DMS 273 treated with DMSO at 0.1 percent for 48 hours (cell line): ENCODE data around the gene LRMDA.
"Not testable (repeated sequence)": the region's sequence is repeated elsewhere in the genome, so short reads cannot be mapped to it uniquely, and the experiment has no call there.

Experiments used
- DNase-seq: peaks from one replicate; lab custom pipeline; 2025; lab: John Stamatoyannopoulos, UW

Gene LRMDA

DNA sequence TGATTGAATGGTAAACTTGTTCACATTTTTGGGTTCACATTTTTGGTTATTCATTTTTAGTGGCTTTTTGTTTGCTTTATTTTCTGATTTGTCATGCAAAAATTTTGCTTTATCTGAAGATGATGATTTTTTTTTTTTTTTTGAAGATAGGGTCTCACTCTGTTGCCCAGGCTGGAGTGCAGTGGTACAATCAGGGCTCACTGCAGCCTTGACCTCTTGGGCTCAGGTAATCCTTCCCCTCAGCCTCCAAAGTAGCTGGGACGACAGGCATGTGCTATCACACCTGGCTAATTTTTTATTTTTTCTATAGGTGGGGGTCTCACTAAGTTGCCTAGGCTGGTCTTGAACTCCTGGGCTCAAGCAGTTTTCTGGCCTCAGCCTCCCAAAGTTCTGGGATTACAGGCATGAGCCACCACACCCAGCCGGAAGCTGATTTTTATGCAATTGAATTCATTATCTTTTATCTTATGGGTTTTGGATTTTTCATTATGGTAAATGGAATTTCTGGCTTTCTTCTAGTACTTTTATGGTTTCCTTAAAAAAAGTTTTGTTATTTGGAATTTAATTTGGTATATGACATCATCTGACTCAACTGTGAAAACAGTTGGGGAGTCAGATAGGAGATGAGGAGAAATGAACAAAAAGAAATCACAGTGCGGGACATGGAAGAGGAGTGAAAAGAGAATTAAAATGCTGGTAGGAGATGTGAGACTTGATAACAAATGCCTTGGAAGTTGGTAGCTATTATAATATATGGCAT is 158.7 kb downstream of the LRMDA start:
- no peak for DNase-seq

DNA sequence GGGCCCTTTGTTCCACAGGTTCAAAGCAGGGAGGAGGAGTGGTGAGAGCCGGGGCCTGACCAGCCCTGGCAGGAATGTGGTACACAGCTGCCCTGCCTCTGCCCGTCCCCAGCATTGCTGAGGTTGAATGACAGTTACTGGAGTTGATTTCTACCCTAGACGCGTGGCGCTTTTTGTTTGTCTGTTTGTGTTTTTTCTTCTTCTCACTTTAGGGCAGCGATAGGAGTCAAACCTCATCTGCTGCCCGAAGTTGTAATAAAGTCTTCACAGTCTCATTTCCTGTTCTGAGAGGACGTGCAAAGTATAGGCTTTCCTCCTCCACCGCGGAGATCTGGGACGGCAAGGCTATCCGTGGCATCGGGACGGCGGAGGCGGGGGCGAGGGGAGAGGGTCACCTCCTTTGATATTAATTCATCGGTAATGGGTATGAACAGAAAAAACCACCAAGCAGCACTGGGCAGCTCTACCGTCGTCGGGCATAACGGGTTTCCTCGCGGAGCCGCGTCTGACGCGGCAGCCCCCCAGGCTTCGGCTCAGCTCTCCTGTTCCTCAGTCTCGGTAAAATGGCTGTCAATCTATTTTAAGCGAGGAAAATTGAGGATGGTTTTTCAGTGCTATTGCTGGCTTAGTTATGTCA is 160.8 kb downstream of the LRMDA start:
- DNase-seq = no peak

DNA sequence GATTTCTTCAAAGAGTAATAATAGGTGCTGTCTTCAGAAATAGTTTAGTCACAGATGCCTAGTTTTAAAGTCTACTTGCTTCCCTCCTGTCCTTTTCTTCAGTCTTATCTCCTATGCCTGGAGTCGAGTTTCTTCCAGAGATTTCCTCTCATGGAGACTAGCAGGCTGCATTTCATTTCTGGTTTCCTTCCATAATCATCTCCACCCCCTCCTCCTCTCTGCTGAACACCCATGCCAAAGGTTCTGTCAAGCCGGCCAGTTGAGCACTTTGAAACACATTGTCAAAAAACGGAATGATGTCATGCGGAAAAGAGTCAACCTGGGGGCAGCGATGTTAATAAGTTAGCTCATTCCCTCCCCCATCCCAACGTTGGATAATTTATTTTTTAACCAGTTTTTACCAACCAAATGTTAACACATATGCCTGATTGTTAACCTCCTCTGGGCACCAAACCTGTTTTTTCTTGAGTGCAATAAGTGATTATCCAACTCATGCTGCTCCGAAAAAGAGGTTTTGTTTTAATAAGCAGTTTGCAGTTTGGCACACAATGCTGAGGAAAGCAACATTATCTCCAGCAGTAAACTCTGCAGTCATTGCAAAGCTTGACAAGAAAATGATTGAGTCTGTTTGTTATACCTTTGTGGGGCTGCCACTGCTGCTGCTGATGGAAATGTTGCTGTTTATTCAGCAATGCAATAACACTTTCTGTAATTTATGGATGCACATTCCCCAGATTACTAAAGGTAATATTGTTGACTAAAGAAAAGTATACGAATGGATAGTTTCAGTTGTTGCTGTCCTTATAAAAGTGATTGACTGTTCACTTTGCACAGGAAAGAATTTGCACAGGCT is 161.6 kb downstream of the LRMDA start:
- DNase-seq = no peak

DNA sequence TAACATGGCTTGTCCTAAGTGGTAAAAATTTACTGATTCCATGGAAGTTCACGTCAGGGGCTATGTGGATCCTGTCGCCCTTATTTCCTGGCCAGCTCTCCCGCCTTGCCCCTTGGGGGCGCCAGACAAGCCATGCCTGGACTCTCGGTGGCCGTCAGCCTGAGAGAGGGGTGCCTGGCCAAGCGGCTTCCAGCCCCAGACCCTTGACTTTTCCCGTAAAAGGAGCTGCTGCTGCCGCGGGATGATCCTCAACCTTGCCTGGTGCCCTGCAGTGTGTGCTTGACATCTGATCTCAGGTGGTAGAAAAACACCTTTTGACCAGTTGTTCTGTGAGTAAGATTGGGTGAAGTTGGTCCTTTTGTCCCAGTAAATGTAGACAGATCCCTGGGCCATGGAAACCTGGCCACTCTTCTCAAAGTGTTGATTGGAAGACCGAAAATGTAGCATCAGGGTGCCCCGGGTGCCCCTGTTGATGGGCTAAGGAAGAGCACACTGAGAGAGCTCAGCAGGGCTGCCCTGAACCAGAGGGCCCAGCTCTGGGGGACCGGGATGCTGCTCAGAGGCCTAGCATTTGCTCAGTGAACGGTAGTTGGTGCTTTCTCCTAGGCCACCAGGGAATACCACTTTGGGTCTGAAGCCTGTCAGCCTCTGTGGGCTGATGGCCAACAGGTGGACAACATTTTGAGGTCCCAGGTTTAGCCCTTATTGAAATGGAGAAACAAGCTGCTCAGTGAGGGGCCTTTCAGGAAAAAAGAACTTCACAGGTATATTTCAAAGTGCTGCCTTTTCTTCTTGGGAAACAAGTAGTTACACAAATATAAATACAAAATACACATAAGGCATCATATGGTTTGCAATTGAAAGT is 162.5 kb downstream of the LRMDA start:
- DNase-seq = no peak

DNA sequence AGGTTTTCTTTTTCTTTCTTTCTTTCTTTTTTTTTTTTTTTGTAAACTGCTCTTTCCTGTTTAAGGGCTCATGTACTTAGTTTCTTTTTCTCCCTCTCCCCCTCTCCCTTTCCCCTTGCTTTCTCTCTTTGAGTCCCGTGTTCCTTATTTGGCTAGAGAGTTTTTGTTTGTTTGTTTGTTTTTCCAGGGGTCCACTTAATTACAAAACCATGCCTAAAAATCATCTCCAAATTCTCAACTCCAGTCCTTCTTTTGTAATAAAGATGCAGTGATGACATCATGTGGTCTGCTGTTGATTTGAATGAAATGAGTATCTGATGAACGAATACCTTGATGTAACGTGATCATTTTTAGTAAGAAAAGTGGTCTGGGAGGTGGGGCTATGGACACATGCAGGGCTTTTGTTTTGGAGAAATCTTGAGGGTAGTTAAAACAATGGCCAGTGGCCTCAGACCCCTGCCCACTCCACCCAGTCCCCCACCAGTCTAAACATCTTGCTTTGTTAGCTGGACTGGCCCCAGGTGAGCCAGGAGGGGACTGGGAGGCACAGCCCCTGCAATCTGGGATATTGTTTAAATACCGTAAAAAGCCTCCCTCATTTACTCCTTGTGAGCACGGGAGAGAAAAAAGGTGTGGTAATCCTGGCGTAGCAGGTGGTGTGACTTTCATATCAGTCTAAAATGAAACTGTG is 165.7 kb downstream of the LRMDA start:
- DNase-seq = no peak

DNA sequence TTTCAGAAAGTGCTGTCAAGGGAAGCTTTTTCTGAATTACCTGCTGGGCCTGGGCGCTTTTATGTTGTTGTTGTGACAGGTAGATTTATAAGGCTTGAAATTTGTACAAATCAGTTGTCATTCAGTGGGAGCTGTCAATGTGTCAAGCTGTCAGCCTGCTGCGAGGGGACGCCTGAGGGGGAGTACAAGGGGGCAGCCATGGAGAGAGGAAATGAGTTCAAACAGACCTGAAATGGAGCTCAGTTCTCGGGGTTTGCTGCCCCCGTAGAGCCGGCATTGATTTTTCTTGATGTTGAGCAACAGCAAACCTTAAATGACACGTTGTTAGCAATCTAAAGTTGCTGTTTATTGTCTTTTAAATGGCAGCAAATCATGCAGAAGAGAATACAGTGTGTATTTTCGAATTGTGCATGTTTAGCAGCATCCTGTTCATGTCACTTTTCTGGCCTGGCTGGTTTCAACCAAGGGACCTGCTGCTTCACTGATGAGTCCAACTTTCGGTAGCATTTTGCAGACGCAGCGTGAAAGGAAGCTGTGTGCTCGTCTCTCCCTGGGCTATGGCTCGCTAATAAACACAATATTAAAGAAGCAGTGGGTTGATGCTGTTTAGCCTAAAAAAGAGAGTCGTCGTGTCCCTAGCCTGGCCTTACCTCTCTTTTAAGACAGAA is 166.5 kb downstream of the LRMDA start:
- no peak for DNase-seq

DNA sequence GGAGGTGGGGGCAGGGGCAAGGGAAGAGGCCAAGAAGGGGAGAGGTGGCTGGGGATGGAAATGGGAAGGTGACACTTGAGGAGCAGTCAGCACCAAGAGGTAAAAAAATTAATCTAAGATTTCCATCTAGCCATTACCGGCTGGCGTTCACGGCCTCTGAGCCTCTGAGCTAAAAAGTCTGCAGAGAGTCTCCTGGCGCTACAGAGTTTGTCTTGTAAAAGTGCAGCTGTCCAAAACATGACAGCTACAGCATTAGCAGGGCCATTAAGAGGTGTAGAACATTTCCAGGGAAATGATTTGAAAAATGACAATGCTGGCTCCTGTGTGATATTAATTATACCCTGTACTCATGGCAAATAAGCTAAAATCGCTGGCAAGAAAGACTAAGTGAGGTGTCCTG is 167.6 kb downstream of the LRMDA start:
- DNase-seq = no peak

DNA sequence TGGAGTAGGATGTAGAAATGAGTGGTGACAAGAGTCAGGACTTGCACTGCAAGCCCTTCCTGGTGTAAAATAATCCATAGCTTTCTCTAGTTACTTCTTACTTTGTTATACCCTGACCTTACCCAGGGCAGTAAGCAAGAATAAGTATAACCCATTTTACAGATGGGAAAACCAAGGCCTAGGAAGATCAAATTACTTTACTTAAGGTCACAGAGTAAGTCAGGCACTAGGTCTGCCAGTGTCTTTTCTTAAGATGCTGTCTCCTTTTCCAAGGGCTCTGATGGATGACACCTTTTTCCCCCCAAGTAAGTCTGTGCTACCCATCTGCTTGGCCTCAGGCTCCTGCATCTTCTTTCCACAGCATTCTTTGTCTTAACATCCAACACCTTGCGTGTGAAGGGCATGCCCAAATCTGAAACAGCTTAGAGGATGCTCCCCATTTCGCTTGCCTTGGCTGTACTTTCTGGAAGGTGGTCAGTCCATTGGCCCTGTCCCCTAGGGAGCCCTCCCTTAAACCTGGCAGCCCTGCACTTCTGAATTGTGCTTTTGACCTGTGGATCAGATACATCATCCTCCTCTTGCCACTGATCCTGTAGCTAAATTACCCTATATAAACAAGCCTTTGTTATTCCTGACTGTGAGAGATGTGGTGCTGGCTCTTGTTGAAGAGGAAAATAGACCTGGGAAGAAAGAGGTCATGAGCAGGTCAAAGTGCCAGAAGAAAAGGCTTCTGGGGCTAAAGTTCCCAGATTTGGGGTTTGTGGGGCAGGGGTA is 168.6 kb downstream of the LRMDA start:
- DNase-seq = no peak

DNA sequence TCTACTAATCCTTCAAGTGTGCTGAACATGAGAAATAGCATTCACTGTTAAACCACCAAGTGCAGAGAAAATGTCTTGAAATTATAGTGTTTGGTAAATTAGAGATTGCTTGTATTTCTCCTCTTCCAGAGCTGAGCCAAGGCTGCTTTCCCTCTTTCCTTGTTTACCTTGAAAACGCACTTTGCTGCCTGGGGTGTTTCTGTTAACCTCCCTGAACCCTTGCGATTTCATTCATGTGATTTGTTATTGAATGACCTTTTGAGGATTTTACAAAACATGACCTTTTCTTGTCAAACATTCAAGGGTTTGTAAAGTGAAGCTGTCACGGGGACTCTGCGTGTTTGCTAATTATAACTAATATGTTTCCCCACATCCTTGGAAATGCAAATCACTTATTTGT is 169.4 kb downstream of the LRMDA start:
- DNase-seq = no peak

DNA sequence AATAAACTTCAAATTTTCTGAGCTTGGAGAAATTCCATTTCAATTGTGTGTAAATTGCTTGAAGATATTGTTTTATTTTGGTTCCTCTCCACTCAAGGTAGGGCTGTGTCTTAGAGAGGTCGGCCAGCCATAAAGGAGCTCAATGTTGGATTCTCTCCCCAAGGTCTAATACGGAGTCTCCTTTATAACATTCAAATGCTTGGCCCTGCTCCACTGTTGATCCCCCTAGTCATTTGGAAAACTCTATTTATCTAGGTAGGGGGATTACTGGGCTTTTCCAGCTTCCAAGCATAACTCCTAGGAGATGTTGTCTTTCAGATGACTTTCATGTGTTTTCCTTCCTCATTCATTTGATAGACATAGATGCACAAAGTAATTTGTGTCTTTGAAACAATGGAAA is 170.9 kb downstream of the LRMDA start:
- no peak for DNase-seq

DNA sequence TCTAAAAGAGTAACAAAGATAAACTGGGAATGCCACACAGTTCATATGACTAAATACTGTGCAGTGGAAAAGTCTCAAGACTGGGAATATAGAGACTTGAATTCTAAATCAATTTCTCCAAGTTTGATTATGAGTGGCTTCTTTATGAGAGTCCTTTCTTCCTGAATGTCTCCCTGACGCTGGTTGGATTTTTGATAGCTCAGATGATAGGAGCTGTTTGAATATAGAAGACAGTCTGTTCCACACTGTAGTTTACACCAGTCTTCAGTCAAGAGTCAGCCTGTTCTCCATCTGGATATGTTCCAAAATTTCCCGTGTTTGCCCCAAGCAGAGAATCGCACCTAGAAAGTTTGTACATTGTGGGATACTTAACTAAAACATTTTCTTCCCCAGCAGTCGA is 173.7 kb downstream of the LRMDA start:
- DNase-seq = no peak

DNA sequence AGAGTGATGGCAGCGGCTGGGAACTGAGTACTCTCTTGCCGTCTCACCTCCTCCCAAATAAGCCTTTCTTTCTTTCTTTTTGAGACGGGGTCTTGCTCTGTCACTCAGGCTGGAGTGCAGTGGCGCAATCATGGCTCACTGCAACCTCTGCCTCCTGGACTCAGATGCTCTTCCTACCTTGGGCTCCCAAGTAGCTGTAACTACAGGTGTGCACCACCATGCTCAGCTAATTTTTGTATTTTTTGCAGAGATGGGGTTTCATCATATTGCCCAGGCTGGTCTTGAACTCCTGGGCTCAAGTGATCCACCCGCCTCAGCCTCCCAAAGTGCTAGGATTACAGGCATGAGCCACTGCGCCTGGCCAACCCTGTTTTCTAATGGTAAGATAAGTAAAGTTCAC is 174.4 kb downstream of the LRMDA start:
- not testable (repeated sequence) for DNase-seq

DNA sequence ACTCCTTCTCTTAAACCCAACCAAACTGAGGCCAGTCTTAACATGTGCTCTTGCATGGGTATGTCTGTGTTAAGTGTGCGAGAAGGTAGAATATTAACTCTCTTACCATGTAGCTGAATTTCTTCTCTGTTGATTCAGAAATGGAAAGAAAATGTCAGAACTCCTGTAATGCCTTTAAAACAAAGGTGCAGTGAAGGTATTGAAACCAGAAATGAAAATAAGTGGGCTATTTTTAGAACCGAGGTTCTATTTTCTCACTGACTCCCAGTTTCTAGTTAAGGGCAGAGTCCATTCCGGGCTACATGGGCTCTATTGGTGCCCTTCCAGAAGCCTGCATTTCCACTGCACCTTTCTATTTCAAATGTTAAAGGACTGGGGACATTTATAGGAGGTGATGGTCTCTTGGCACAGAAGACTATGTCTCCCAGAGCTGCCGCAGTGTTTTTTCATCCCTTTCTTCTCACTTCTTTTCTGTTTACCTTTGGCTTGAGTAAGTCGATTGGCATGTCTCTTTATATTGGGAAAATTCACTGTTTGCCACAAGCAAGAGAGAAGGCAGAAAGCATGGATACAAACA is 174.9 kb downstream of the LRMDA start:
- DNase-seq = no peak

DNA sequence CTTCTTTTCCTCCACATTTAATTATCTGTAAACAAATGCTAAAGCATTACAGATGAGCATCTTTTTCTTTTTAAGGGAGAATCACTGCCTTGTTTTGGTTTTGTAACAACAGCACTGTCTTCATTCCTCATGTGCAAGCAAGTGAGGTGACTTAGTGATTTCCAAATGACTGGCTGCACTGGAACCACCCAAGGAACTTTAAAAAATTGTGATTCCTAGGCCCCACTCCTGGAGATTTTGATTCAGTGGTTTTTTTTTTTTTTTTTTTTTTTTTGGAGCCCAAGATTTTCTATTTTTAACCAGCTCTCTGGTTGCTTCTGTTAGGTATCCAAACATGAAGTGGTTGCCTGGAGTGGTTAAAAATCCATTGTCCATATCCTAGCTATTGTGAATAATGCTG is 176.2 kb downstream of the LRMDA start:
- no peak for DNase-seq

DNA sequence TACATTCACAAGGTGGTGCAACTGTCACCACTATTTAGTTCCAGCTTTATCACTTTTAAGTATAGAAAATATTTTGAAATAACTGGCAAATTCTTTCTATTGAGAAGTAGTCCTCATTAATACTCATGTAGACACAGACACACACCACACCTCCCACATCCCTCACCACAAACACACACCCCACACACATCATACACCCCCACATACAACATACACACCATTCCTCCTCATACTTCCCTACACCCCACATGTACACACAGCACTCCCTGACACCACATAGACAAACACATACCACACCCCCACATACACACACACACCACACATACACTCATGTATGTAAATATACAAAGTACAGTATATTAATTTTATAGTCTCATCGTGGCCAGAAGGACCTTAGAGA is 178.8 kb downstream of the LRMDA start:
- DNase-seq = no peak

DNA sequence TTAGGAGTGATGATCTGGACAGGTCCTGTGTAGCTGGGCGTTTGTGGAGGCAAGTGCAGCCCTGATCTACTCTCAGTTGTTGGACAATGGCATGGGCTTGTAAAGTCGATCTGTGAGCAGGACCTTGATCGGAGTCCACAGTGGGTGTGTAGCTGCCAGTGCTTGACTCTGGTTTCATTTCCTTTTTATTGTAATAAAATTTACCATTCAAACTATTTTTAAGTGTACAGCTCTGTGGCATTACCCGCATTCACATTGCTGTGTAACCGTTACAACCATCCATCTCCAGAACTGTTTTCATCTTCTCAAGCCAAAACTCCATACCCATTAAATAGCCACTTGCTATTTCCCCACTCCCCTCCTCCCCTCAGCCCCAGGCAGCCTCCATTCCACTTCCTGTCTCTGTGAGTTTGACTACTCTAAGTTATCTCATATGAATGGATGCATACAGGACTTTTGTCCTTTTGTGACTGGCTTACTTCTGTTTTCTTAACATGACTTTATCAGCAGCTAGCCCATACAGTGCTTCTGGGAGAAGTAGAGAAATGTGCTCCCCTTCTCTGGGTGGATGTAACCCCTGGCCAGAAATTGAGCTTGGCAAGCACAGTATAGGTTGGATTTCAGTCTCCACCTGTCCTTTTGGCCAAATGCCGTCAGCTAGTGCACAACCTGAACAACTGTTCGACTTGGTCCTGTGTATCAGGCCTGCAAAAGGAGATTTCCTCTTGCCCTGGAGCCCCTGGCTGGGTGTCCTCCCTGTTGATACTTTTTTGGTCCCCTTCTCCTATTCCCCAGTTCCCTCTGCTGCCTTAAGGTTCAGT is 180.0 kb downstream of the LRMDA start:
- no peak for DNase-seq

DNA sequence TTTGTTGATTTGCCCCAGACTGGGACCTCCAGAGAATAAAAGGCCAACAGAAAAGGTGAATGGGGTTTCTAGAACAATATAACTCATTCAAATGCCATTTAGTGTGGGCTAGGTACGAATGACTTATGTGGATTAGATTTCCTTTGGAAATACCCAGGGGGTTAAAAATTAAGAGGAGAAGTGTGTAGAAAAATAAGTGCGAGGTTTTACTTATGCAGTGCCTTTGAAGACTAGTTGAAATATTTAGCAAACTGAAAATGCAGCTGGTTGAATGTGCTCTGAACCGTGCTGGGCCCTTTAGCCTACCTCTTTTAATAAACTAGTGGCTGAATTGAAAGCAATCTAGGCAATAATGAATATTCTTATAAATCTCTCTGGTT is 180.6 kb downstream of the LRMDA start:
- DNase-seq = no peak

DNA sequence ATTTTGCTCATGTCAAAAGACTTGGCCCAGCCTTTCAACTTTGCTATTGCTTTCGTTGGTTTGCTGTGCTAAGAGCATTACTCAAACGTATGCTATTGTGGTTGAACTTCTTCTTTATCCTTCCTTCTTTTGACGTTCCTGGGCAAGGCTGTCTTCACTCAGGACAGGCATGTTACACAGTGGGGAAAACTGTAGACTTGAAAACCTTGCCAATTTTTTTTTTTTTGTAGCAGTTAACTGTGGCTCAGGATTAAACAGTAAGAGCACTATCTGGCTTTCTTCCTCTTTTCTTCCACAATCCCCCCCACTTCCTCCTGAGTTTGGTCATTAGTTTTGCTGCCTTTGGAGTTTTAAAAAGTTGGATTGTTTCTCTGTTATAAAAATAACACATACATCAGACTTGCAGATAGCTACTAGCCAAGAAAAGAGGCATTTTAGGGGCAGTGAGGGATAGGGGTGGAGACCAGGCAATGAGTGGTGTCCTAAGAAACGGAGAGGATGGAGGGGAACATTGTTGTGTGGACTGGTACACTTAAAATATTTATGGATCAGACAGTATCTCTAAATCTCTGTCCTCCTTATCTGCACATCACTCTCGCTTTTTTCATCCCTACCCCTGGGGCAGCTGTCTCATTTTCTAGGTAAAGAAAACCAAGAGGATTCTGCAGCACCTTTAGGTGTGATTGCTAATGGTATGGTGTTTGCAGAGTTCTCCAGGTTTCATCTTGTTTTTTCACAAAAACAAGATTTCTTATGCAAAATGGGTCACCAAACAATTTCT is 181.7 kb downstream of the LRMDA start:
- DNase-seq = no peak
